Liver (tissue), 9 donors: ENCODE results near the gene SIAH1. TPM values are rescaled to one million over a fixed set of nuclear protein-coding genes. Genes with fewer than 3 reads are reported as not detected.

Experiments
- DNase-seq: peaks from one replicate; pipeline ENCODE4 v3.0.0-alpha.2; 2017; ENCODE audit warnings: low spot score
- H3K27ac ChIP-seq, 2 donors: one replicate each; pipeline ENCODE4 v1.7.0; 2013; ENCODE audit warnings: inconsistent platforms in 2 of 2, low read length in 2 of 2, control low read depth in 1 of 2, low read depth in 1 of 2, mild to moderate bottlenecking in 1 of 2
- H3K27me3 ChIP-seq, 4 donors: one replicate each; pipeline versions ENCODE4 v1.6.1 to v1.7.0; 2013; ENCODE audit warnings: low read length in 3 of 4, inconsistent platforms in 1 of 4, mild to moderate bottlenecking in 1 of 4, moderate library complexity in 1 of 4; ENCODE audit not compliant: control insufficient read depth in 4 of 4, insufficient read depth in 4 of 4
- H3K36me3 ChIP-seq, 4 donors: one replicate each; pipeline versions ENCODE4 v1.6.1 to v1.7.0; 2013; ENCODE audit warnings: low read length in 3 of 4, mild to moderate bottlenecking in 3 of 4, low read depth in 1 of 4, moderate library complexity in 1 of 4; ENCODE audit not compliant: control insufficient read depth in 4 of 4, insufficient read depth in 3 of 4
- H3K4me1 ChIP-seq, 4 donors: one replicate each; pipeline versions ENCODE4 v1.6.1 to v1.7.0; 2013; ENCODE audit warnings: low read length in 3 of 4, mild to moderate bottlenecking in 3 of 4, moderate library complexity in 1 of 4; ENCODE audit not compliant: control insufficient read depth in 4 of 4, insufficient read depth in 4 of 4
- H3K4me3 ChIP-seq, 3 donors: one replicate each; pipeline versions ENCODE4 v1.6.1 to v1.7.0; 2013; ENCODE audit warnings: low read length in 3 of 3, control low read depth in 1 of 3, low read depth in 1 of 3, mild to moderate bottlenecking in 1 of 3
- H3K9ac ChIP-seq, 2 donors: one replicate each; pipeline ENCODE4 v1.7.0; 2013; ENCODE audit warnings: low read length in 2 of 2, mild to moderate bottlenecking in 2 of 2, moderate library complexity in 2 of 2, control low read depth in 1 of 2, low read depth in 1 of 2
- H3K9me3 ChIP-seq, 4 donors: one replicate each; pipeline versions ENCODE4 v1.6.1 to v1.7.0; 2013; ENCODE audit warnings: low read length in 3 of 4; ENCODE audit not compliant: control insufficient read depth in 4 of 4
- CTCF ChIP-seq: fragments of 150-350 bp; IDR thresholded peaks from 2 replicates; pipeline ENCODE4 v1.5.1; 2017; ENCODE audit warnings: improper control_type of control experiment, low read depth, low read length; ENCODE audit not compliant: missing input control
- EGR1 ChIP-seq, 2 donors: IDR thresholded peaks; 2 replicates each; pipeline ENCODE4 v1.6.1; 2016 to 2018; ENCODE audit warnings: antibody characterized with exemption in 2 of 2, low read depth in 2 of 2
- FOXA1 ChIP-seq: IDR thresholded peaks from 2 replicates; pipeline ENCODE4 v1.6.1; 2016; ENCODE audit warnings: antibody characterized with exemption
- FOXA2 ChIP-seq: IDR thresholded peaks from 2 replicates; pipeline ENCODE4 v1.6.1; 2016; ENCODE audit warnings: antibody characterized with exemption
- GABPA ChIP-seq, 2 donors: IDR thresholded peaks in 1 of 2; conservative IDR thresholded peaks in 1 of 2; 2 replicates each; pipeline ENCODE4 v1.6.1; 2016; ENCODE audit warnings: antibody characterized with exemption in 2 of 2, mild to moderate bottlenecking in 1 of 2, moderate library complexity in 1 of 2
- HNF4A ChIP-seq, 2 donors: conservative IDR thresholded peaks; 2 replicates each; pipeline ENCODE4 v1.6.1; 2016; ENCODE audit warnings: antibody characterized with exemption in 2 of 2, mild to moderate bottlenecking in 2 of 2
- HNF4G ChIP-seq: IDR thresholded peaks from 2 replicates; pipeline ENCODE4 v1.6.1; 2016; ENCODE audit warnings: antibody characterized with exemption
- JUND ChIP-seq, 2 donors: IDR thresholded peaks; 2 replicates each; pipeline ENCODE4 v1.6.1; 2016; ENCODE audit warnings: antibody characterized with exemption in 2 of 2
- MAX ChIP-seq: IDR thresholded peaks from 2 replicates; pipeline ENCODE4 v1.6.1; 2016; ENCODE audit warnings: antibody characterized with exemption
- NR2F2 ChIP-seq: IDR thresholded peaks from 2 replicates; pipeline ENCODE4 v1.6.1; 2016; ENCODE audit warnings: antibody characterized with exemption
- REST ChIP-seq: IDR thresholded peaks from 2 replicates; pipeline ENCODE4 v1.6.1; 2016; ENCODE audit warnings: antibody characterized with exemption, mild to moderate bottlenecking
- RXRA ChIP-seq, 2 donors: IDR thresholded peaks; 2 replicates each; pipeline ENCODE4 v1.6.1; 2017 to 2018; ENCODE audit warnings: antibody characterized with exemption in 2 of 2, mild to moderate bottlenecking in 1 of 2
- TAF1 ChIP-seq: conservative IDR thresholded peaks from 2 replicates; pipeline ENCODE4 v1.6.1; 2016; ENCODE audit warnings: antibody characterized with exemption, mild to moderate bottlenecking
- YY1 ChIP-seq: IDR thresholded peaks from 2 replicates; pipeline ENCODE4 v1.6.1; 2016; ENCODE audit warnings: antibody characterized with exemption, mild to moderate bottlenecking
- WGBS: extraction: QIAGEN DNeasy Blood & Tissue Kit; methylation state at CpG from one replicate; pipeline ENCODE4 v1.1.7; 2013; 5-methylcytosine and 5-hydroxymethylcytosine counted together
- polyA plus RNA-seq, 2 donors: library from polyadenylated mRNA; stranded (reverse) in 1 of 2; unstranded in 1 of 2; fragments of 200-250 nt in 1 of 2; fragments of >200 nt in 1 of 2; fragmentation: Nextera tagmentation in 1 of 2; extraction: Ambion mirVana in 1 of 2; gene quantifications; one replicate each; pipeline versions ENCODE4 v1.2.1 to v1.2.3, GENCODE V29; 2013 to 2015
- total RNA-seq, 2 donors: library from RNA; depleted of rRNA; stranded (reverse); fragments of >200 nt; gene quantifications; one replicate each; pipeline ENCODE4 v1.2.3, GENCODE V29; 2014
- donor health status: healthy.
- donor health status: healthy.
- donor health status: healthy.
- donor health status: healthy.
- donor health status: healthy.

The SIAH1 gene
- total and polyA plus RNA-seq, 4 donors = 6.7 to 17.3 (median 15.8) TPM

GRCh38 chr16:48332978-48333377, 52.2 kb downstream of the SIAH1 start:
- H3K27me3 ChIP-seq = no peaks in the 10 kb centered on the region
- H3K36me3 ChIP-seq = peaks cover 10 to 46% (median 32%) of the 10 kb centered on the region in 4 donors
- H3K9me3 ChIP-seq = no peaks in the 10 kb centered on the region
- no peak overlapping the region for H3K4me3 ChIP-seq
- H3K27ac ChIP-seq = no peak overlapping the region
- peaks cover 0 to 8% (median 1%) of the 10 kb centered on the region in 4 donors for H3K4me1 ChIP-seq
- no peak overlapping the region for H3K9ac ChIP-seq
- TF ChIP-seq TAF1 (no peak), YY1 (no peak), RXRA (IDR thresholded peaks at IDR 0.05) (no peak), EGR1 (IDR thresholded peaks at IDR 0.05; ENCODE audit: low read depth in 2 of 2) (no peak), GABPA (IDR thresholded peaks at IDR 0.05 in 1 of 2, conservative IDR thresholded peaks at IDR 0.05 in 1 of 2) (no peak), HNF4G (no peak), NR2F2 (no peak), HNF4A (conservative IDR thresholded peaks at IDR 0.05) (no peak), JUND (IDR thresholded peaks at IDR 0.05) (no peak), REST (no peak), CTCF (no peak), FOXA2 (no peak), MAX (no peak), FOXA1 (no peak)
- WGBS = 73% methylated on average over 5 of the region's 5 CpGs
- no peak for DNase-seq

- H3K9me3 ChIP-seq = no peaks in the 10 kb centered on the region
Measured at GRCh38 chr16:48330841-48331192, 54.4 kb downstream of the SIAH1 start.

More at GRCh38 chr16:48330841-48331192, 54.4 kb downstream of the SIAH1 start:
- Histone ChIP-seq H3K9ac (no peak overlapping the region), H3K36me3 (peaks cover 9 to 35% (median 29%) of the 10 kb centered on the region in 4 donors), H3K4me3 (no peak overlapping the region), H3K4me1 (peaks cover 0 to 8% (median 1%) of the 10 kb centered on the region in 4 donors), H3K27me3 (no peaks in the 10 kb centered on the region), H3K27ac (no peak overlapping the region)
- TF ChIP-seq HNF4G = no peak
- 29% methylated on average over 3 of the region's 3 CpGs for WGBS
- DNase-seq = no peak
